Left cardiac atrium (tissue), 4 donors: ENCODE data around the gene KCTD15. TPM values are rescaled to one million over a fixed set of nuclear protein-coding genes. Genes with fewer than 3 reads are reported as not detected.
"Not testable (repeated sequence)": the region's sequence is repeated elsewhere in the genome, so short reads cannot be mapped to it uniquely, and the experiment has no call there.

Experiments
- ATAC-seq, 2 donors: fragments of 200-7000 bp; cut with Tn5 transposase; one replicate each; pipeline ENCODE4 v1.9.1; 2020; ENCODE audit warnings: mild to moderate bottlenecking in 2 of 2, moderate library complexity in 2 of 2
- DNase-seq: peaks from one replicate; pipeline ENCODE4 v3.0.0-alpha.2; 2020
- intact Hi-C, 2 donors: fragments of 100-400 bp; cut with DNase I; formaldehyde crosslinking; loops; one replicate each; pipeline versions ENCODE4 v1.14.1 to v1.15.1; 2022 to 2023
- total RNA-seq, 2 donors: library from RNA; stranded (reverse); fragmentation: NEBNext Ultra II Directional; extraction: Animal tissue kit (Norgen Biotek cat#: 25700); gene quantifications; one replicate each; pipeline ENCODE4 v1.2.1, GENCODE V29; 2021
- donor health status: DM: no; HTN: yes; CAD: no.
- donor health status: DM: no; HTN: yes; CAD: no; lungs with severe emphysema.
- donor health status: DM: yes; HTN: yes; CAD: no.
- donor health status: Dilated cardiomyopathy.

KCTD15 gene
- total RNA-seq, 2 donors from 2014 or later, result 10.1 to 15.9 TPM

DNA sequence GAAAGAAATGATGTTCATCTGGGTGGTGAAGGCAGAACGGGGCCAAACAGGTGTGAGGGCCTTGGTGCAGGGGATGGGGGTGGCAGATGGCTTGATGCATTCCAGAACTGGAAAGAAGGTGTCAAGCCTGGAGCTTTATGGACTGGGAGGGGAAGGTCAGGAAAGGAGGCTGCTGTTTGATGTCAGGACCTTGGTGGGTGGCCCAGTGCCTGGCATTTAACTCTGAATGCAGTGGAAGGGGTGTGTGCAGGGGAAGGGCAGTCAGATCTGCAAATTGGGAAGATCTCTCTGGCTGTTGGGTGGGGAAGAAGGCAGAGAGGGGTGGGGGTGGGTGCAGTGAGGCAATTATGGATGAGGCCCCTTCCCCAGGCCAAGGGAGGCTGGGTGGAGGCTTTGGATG lies 11.7 kb downstream of the KCTD15 start:
- DNase-seq, result no peak
- ATAC-seq, result no peak
- intact Hi-C loops, result no loop called here

DNA sequence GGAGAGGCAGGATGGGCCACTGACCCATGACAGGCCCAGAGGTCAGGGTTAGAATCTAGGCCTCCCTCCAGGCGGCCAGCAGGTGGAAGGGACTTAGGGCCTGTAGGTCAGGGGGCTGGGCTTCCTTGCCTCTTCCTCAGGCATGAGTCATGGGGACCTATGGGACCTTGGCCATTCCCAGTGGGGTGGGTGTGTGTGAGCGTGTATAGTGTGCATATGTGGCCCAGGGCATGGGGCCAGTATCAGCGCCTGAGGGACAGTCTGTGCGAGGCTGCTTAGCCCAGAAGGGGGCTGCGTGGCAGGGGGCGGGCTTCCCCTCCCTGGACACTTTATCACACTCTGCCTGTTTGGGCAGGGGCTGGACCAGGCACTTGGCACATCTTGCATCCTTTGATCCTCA lies 13.3 kb downstream of the KCTD15 start:
- DNase-seq, result peak; percentile 41
- peak in 1 of 2 donors; percentile 44 for ATAC-seq
- intact Hi-C loops, result no loop called here

DNA sequence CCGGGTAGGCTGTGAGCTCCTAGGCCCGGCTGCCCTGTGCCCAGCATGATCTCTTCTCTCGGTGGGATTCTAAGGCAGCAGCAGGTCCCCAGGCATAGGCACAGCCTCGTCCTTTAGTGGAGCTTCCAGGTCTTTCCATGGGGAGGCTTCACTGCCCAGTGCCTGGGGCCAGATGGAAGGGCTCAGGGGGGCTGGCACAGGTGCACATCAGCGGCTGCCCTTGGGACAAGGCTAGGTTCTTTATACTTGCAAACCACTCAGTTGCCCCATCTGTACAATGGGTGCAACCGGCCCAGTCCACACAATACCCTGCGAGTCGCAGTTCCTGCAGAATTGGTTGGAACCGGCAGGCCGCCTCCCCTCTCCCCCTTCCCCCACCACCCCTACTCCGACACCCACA lies 14.2 kb downstream of the KCTD15 start:
- no peak for ATAC-seq
- DNase-seq, result peak; percentile 4
- intact Hi-C loops, result no loop called here

DNA sequence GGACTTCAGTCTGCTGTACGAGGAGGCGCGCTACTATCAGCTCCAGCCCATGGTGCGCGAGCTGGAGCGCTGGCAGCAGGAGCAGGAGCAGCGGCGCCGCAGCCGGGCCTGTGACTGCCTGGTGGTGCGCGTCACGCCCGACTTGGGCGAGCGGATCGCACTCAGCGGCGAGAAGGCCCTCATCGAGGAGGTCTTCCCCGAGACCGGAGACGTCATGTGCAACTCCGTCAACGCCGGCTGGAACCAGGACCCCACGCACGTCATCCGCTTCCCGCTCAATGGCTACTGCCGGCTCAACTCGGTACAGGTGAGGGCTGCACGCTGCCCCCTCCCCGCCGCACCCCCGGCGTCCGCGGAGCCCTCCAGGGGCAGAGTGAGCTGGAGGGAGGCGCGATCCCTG lies 14.6 kb downstream of the KCTD15 start:
- DNase-seq (peak; percentile 14), ATAC-seq (no peak)
- intact Hi-C loops, result no loop called here

DNA sequence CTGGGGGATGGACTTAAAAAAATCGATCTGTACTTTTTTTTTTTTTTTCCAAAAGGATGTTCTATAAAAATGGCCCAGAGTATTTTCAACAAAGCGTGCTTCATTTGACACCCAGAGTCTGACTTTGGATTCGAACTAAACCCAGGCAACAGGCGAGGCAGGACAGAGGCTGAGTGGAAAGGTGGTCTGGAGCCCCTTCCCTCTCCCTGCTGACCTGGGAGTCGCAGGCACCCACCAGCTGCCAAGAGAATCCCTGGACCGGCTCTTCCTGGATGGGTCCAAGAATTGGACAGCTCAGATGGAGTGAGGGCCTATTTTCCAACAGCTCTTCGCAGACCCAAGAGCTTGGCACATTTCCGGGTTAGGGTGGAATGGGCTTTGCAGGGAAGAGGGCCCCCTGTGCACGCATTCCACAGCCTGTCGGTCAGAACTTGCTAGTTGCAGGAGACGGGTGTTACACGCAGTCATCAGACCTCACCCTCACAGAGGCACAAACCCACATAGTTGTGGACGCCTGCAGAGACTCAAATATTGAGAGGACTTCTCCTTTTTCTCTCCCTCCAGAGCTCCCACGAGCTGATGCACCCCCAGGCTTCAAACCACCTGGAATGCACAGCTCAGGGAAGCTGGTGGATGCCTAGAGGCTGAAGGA lies 15.2 kb downstream of the KCTD15 start:
- intact Hi-C loops, result no loop called here
- ATAC-seq, result no peak
- DNase-seq, result peak; percentile 4

DNA sequence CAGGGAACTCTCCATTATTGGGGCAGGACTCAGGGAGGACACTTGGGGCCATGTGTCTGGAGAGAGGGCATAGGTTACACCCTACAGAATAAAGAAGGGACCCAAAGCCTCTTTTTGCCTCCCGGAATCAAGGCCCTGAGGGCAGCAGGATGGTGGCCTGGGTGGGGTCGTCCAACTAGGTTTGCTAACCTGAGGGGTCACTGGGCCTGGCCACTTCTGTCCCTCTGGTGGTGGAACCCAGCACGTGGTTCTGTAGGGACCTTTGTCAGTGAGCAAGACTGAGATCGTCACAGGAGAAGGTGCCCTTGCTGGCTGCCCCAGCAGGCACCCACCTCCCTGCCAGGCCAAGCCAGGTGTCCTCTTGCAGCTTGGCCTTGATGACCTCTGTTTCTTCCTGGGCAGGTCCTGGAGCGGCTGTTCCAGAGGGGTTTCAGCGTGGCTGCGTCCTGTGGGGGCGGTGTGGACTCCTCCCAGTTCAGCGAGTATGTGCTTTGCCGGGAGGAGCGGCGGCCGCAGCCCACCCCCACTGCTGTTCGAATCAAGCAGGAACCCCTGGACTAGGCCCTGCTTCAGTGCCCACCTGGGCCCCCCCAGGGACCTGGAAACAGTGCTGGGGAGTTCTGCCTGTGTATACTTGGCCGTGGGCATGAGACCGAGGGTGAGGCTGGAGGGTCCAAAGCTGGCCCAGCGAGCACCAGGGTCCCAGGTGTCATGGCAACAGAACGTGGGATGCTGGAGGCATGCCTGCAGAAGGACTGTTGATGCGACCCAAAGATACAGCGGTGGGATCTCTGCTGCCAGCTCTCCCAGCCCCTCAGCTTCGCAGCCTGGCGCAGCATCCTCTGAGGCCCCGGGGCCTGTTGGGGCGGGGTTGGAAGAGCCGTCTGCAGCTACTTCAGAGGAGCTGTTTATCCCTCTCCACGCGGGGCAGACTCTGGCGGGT lies 16.0 kb downstream of the KCTD15 start:
- ATAC-seq, result no peak
- DNase-seq, result no peak
- intact Hi-C loops, result no loop called here

DNA sequence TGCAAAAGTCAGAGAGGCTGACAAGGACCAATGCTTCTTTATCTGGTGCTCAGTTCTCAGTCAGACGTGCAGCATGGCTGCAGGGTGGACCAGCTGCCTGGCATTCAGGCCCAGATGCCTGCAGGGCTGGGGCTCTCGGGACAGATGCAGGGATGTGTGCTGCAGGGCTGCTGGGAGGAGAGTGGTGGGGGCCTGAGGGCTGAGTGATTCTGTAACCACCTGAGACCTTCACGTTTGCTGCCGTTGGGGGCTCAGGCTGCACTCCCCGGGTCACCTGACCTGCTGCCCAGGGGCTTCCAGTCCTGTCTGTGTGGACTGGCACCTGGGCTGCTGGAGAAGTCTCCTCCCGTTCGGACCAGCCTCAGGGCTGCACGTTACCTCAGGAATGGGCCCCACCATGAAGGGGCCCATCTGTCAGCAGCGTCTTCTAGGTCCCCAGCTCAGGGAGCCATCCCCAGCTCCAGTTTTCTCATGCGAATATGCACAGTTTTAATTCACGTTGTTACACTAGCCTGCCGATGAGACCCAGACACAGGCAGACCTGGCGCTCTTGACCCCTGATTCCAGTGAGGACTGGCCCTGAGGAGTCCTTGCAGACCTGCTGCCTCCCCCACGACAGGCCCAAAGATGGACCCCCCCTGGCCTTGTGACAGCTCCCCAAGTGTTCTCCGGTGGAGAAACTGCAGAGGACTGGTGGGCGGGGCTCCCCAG lies 16.9 kb downstream of the KCTD15 start:
- ATAC-seq (no peak), DNase-seq (no peak)
- intact Hi-C loops, result no loop called here

DNA sequence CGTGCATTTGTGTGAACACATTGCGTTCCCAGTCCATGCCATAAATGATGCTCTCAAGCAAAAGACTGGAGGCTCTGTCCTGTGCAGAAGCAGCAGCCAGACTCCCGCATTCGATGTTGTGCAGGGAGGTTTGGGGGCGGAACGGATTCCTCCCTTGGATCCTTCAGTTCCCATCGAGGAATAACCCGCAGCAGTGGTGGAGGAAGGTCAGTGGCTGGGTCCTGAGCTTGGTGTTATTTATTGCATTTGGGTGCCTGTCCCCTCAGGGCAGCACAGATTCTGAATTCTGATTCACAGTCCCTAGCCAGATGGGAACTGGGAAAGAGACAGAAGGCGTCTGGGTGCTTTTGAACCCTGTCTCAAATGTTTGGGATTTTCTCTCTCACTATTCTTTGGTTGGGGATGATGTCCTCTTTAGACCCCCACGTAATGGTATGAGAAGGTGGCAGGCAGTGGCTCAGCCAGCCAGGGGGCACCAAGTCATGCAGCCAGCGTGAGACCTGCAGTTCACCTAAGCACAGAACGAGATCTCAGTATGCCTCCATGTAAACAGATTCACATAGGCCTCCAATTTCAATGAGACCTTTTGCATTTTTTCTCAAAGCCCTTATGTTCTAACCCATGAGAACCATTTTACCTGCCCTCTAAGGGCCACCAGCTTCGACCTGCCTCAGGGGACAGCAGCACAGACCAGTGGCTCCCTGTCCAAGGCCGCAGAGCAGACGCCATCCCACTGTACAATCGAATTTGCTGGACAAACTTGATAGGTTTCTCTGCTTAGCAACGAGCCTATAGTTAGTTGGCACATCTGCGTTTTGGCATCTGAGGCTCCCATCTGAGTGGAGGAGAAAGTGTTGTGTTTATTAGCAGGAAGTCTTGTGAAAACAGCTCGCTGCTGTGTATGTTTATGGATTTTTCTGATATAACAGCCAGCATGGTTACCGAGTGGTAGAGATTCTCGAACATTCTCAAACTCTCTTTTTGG lies 17.8 kb downstream of the KCTD15 start:
- intact Hi-C loops, result no loop called here
- ATAC-seq (no peak), DNase-seq (no peak)

DNA sequence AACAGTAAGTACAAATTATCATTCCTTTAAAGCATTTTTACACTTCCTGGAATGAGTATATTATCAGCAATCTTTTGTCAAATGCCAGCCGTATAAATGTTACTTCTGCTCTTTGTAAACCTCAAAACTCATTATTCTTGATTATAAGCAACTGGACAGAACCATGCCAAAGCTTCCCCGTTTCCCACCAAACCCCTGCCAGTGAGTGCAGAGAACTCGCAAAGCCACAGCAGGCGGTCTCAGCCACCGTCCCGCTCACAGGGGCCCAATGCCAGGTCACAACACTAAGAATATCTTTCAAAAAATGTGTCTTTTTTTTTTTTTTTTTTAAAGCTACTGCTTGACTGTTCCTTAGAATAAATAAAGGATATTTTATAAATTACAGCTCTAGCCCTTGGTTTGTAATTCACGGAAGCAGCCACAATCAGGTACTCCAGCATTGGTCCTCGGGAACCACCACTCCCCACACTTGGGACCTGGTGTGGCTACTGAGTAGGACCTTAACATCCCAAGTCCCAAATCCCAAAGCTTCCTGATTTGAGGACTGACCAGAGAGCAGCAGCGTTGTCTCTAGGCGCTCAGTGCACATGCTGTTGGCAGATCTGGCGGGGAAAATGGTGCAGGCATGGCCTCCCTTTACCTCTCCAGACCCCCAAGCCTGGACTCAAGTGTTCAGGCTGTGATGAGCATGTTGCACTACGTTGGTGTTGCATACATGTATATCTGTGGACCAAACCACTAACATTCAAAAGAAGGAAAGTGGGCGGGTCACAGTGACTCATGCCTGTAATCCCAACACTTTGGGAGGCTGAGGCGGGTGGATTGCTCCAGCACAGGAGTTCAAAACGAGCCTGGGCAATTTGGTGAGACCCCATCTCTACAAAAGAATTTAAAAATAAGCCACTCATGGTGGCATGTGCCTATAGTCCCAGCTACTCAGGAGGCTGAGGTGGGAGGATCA lies 19.0 kb downstream of the KCTD15 start:
- ATAC-seq, result no peak
- DNase-seq, result no peak
- intact Hi-C loops, result no loop called here

DNA sequence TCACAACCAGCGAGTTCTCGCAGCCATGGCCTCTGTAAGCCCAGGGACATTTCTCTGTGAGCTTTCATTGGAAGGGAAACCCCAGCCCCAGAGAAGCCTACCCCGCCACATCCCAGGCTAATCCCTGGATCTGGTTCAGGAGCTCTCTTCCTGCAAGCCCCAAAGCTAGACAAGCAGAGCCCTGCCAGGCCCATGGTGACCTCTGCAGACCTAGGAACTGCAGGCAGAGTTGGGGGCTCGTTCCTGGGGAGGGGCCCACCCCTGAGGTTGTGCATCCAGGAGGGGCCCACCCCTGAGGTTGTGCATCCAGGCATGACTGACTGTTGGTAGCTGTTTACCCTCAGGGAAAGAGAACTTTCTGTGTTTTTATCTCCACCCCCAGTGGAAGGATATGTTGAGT lies 21.7 kb downstream of the KCTD15 start:
- intact Hi-C loops, result no loop called here
- DNase-seq, result no peak
- ATAC-seq, result no peak

DNA sequence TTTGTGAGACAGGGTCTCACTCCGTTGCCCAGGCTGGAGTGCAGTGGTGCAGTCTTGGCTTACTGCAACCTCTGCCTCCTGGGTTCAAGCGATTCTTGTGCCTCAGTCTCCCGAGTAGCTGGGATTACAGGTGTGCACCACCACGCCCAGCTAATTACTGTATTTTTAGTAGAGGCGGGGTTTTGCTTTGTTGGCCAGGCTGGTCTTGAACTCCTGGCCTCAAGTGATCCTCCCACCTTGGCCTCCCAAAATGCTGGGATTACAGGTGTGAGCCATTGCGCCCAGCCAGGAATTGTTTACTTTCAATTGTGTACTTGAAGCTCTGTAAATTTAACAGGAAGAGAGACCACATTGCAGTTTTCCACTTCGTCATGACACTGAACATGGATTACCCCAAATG lies 22.4 kb downstream of the KCTD15 start:
- ATAC-seq, intact Hi-C loops, DNase-seq: not testable (repeated sequence)

DNA sequence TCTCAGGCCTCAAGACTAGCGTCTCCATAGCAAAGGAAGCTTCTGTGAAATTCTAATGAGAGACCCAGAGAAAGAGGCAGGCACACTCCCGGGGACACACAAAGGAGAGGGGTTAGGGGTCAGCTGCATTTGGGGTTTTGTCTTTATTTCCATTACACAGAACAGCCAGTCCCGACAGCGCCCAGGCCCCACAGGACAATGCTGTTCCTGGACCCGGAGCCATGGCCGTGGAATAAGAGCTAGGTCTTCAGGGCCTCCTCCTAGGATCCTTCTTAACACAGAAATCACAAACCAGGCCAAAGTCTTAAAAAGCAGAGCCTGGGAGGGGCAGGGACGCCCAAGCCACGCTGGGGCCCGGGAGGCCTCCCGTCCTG lies 22.8 kb downstream of the KCTD15 start:
- intact Hi-C loops, result no loop called here
- no peak for DNase-seq
- ATAC-seq, result no peak

DNA sequence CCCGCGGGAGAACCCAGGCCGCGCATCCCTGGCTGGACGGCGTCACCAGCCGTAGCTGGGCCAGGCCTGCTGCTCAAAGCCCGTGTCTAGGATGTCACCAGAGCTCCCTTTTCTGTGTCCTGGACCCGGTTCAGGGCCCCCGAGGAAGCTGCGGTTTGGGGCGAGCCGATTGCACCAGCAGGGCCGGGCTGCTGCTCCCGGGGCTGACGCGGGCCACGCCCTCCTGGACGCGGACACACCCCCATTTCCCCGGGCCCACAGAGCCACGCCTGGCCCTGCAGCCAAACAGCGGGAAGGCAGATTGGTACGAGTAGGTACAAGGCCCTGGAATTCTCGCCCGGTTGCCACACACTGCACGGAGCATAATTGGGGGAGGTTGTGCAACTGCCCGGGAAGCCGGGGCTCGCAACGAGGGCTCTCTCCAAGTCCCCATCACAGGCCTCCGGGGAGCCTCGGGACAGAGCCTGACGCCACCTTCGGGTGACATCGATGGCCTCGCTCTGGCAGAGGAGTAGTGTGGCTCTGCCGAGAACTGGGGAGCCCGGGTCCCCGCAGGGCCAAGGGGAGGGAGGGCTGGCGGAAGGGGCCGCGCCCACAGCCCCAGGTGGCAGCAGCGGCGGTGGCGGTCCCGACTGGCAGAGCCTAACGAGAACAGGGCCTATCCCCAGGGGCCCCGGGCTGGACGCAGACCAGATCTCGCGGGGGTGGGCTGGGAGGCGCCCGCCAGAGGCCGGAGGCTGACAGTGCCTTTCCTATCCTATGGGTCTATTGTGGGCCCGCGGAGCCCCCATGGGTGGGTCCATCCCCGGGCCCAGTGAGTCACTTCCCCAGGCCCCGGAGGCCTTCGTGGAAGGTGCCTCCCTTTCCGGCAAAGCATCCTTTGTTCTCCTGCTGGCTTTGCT lies 23.5 kb downstream of the KCTD15 start:
- ATAC-seq, result peak; percentile 91 to 92
- intact Hi-C loops, result no loop called here
- peak; percentile 91 for DNase-seq

DNA sequence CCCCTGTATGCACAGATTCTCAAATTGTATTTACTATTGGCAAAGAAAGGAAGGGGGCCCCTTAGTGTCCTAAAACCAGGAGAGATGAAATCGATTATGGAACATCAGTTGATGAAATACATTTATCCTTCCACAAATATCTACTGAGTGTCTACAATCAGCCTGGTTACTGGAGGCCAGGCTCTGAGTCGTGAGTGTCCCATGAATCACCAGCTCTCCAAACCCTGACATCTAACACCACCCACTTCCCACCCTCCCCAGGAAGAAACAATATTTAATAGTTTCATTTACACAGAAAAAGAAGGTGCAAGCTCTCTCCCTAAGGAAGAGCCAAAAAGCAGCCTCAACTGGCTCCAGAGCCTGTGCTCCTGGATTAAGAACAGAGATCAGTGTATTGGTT lies 25.2 kb downstream of the KCTD15 start:
- DNase-seq, result no peak
- intact Hi-C loops, result no loop called here
- ATAC-seq, result no peak

DNA sequence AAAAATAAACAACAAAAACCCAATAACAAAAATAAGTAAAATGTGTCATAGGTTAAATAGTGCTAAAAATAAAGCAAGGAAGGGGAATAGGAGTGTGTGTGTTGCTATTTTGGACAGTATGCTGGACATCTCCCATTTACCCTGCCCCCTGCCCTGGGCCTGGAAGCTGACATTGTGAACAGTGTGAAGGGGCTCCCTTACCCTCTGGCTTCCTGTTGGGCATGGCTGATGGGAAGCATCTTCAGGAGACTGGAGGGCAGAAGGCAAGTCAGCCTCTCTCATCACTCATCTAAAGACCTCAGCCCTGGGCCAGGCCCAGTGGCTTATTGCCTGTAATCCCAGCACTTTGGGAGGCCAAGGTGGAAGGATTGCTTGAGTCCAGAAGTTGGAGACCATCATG lies 26.7 kb downstream of the KCTD15 start:
- ATAC-seq (no peak), DNase-seq (no peak)
- intact Hi-C loops, result no loop called here

DNA sequence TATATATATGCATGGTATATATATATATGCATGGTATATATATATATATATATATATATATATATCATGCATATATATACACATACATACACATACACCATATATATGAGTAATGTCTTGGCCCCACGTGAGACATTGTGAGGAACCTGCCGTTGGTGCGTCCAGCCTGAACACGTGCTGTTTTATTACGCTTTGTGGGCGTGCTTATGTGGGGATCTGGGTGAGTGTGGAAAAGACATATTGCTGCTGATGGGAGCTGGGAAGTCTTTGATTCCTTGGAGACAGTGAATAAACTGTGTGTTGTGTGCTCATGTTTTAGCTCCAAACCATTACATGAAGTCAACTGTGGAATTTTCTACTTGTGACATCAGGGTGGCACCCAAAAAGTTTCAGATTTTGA lies 28.9 kb downstream of the KCTD15 start:
- intact Hi-C loops, result no loop called here
- DNase-seq (no peak), ATAC-seq (no peak)

DNA sequence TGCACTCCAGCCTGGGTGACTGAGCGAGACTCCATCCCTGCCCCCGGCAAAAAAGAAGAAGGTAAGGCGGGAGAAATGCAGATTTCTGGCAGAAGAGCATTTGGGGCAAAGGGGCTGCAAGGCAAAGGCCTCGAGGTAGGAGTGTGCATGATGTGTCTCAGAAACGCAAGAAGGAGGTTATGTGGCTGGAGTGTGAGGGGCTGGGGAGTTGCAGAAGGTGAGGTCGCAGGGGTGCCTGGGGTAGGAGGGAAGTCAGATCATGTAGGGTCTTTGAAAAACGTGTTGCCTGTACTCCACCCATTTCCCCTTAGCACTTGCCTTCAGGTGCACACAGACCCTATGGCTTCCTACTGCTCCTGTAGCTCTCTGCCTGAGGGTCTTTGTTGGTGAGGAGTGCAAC lies 29.9 kb downstream of the KCTD15 start:
- ATAC-seq (no peak), DNase-seq (no peak)
- intact Hi-C loops, result no loop called here
